SU-DHL-6 (cell line): ENCODE measurements around the gene FBXO2.

Experiments used
- EZH2phosphoT487 ChIP-seq: fragments of 200-600 bp; sonication (generic), shearing (Covaris generic); conservative IDR thresholded peaks from 2 replicates; pipeline ENCODE4 v1.6.1; 2018; ENCODE audit warnings: mild to moderate bottlenecking, antibody characterized with exemption, low read length, moderate library complexity, mixed read lengths
- TF ChIP-seq, protein P1 (sequence below): fragments of 200-600 bp; sonication (generic); IDR thresholded peaks from one replicate; pipeline ENCODE4 v1.5.1; 2017; ENCODE audit warnings: antibody characterized with exemption, mild to moderate bottlenecking, low read length, moderate library complexity; ENCODE audit not compliant: insufficient read depth, poor library complexity, severe bottlenecking

DNA sequence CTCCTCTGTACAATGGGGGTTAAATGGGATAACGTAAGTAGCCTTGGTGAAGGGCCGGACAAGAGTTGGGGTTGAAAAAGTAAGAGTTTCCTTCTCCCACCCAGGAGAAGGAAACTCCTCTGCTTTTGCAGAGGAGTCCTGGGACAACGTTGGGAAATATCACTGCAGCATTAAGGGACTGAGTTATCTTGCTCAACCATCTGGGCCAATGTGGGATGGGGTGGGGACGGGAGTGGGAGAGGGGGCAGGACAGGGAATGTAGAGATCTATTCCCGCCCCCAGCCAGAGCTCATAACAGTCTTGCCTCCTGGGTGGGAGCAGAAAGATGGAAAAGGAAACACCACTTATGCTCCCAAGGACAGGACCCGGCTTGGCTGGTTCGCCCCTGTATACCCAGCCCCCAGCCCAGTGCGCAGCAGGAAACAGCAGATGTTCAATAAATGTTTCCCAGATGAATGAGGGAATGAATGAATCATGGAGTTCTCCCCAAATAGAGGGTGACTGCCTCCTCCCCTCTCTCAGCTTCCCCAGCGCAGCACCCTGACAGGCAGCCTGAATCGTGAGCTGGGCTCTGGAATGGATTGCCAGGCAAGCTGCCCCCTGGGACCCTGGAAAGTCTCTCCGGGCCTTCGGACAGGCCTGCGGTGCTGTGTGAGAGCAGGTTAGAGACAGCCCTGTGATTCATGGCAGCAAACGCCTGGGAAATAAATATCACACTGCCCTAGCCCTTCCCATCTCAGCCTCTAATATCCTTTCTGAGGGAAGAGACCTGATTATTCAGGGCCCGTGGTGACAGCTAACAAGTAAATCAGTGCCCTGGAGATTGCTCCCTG is 24.8 kb downstream of the FBXO2 start:
- TF ChIP-seq, protein P1, sequence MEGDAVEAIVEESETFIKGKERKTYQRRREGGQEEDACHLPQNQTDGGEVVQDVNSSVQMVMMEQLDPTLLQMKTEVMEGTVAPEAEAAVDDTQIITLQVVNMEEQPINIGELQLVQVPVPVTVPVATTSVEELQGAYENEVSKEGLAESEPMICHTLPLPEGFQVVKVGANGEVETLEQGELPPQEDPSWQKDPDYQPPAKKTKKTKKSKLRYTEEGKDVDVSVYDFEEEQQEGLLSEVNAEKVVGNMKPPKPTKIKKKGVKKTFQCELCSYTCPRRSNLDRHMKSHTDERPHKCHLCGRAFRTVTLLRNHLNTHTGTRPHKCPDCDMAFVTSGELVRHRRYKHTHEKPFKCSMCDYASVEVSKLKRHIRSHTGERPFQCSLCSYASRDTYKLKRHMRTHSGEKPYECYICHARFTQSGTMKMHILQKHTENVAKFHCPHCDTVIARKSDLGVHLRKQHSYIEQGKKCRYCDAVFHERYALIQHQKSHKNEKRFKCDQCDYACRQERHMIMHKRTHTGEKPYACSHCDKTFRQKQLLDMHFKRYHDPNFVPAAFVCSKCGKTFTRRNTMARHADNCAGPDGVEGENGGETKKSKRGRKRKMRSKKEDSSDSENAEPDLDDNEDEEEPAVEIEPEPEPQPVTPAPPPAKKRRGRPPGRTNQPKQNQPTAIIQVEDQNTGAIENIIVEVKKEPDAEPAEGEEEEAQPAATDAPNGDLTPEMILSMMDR = no peak
- TF ChIP-seq EZH2phosphoT487 = no peak
